GM21576 (cell line): Measurements from ENCODE around the gene ANK3.

Experiments used
- ATAC-seq: cut with Tn5 transposase; IDR thresholded peaks from one replicate; pipeline ENCODE4 v1.9.1; 2021; ENCODE audit warnings: mild to moderate bottlenecking, moderate library complexity; ENCODE audit not compliant: unreplicated experiment

Gene ANK3

DNA sequence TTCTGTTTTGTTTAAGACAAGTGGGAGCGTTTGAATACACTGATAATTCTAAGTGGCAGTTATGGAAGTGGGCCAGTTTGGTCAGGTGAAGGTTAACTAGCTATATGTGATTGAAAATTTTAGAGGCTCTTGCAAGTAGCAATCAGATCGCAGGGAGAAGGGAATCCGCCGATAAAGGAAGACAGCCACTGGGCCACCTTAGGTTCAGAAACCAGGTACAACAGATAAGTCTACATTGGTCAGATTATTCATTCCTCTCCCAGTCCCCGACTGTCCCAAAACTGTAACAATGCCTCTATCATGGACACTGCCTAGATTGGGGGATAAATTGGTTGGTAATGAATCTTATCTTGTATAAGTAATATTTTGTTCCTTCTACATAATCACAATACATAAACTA lies 8.9 kb downstream of the ANK3 start:
- no peak for ATAC-seq

DNA sequence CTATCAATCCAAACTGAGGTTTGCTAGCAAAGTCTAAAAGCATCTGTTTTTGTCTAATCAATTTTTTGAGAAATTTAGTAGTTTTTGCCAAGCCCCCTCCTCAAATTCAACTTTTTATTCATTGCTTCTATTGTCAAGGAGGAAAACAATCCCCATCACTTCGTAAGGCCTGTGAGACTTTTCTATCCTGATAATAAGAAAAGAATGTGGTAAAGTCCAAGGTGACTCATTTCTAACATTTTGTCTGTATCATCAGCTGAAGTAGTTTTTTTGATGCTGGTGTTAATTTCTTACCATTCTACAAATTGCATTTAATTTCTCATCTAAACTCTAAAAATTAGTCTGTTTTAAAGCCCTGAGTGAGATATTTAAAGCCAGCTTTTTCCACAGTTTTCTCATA lies 11.7 kb downstream of the ANK3 start:
- ATAC-seq: no peak

DNA sequence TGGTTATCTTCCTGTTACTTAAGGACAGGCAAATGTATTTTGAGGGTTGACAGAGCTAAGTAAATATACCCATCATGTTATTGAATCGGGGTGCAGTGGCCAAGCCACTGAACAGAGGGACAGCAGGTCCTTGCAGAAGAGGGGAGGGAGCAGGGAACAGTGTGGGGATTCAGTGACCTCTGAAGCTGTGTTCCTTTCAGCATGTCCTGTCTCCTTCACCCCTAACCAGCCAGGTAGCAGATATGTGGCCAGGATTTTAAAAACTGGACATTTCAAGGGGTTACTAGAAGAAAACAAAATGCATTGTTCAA lies 12.7 kb downstream of the ANK3 start:
- no peak for ATAC-seq

DNA sequence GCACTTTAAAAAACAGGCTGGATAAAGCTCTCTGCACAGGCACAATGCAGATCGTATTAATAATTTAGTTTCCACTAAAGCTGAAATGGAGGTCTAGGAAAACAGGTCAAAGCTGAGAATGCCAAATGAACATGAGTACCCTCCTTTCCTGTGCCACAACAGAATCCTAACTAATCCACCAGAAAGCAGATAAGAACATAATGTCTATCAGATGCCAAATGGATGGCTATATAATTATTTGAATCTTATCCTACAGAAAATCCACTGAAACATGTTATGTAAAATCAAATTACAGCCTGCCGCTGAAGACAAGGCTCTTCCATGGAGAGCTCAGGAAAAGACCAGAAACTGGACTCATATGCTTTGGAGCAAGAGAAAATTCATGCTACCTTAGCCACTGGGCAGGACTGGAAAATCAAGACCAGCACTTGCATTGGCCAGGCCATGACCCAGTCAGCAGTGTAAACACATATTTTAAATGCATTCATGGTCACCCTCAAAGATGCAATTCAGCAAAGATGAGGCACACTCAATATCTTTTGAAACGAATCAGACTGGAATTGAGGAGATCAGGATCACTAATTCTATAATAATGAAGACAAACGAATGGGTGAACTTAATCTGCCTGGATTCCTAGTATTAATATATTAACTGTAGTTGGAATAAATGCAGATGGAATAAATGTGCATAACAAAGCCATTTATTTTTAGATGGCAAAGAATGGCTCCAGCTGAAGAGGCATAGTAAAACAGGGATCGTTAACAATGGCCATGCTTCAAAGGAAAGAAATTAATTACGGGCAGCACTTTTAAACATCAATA lies 13.2 kb downstream of the ANK3 start:
- no peak for ATAC-seq

DNA sequence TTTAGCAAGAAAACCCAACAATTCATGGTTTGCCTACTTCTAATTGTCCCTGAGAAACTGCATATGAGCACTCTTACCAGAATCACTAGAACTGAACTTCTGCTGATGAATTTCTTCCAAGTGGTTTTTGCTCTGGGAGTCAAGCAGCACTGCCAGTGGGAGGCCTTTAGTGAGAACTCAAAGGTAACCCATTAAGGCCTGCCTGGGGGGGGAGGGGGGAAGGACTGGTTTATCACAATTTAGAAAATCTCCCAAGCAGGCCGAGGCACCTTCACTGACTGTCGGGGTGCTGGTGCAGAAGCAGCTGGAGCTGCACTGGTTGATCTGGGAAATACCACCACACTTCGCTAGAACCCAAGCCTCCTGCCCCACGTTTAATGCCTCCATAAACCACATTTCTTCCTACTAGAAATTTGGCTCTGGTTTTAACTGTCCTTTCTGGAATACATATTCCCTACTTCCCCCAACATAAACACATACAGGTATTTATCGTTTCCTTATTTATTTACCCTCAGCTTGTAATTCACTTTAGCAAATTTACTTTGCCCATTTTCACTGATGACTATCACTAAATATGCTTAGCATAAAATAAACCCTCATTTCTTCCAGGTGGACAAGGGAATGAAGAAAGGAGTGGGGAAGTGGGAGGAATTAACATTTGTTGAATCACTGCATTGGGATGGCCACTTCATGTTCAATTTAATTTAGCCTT lies 14.2 kb downstream of the ANK3 start:
- no peak for ATAC-seq

DNA sequence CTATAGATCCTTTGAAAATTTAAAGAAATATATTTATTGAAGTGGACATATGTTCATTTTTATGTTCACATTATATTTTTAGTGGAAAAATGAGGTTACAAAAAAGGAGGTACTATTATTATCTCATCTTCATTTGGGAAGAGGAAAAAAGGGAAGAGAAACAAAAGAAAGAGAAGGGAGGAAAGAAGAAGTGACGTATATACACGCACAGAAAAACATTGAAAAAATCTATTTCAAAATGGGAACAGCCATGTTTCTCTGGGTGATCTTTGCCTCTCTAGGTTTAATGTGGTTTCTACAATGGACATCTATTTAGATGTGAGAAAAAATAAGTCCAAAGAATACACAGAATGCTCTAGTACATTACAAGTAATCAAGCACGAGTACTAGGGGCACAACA lies 14.8 kb downstream of the ANK3 start:
- ATAC-seq: no peak

DNA sequence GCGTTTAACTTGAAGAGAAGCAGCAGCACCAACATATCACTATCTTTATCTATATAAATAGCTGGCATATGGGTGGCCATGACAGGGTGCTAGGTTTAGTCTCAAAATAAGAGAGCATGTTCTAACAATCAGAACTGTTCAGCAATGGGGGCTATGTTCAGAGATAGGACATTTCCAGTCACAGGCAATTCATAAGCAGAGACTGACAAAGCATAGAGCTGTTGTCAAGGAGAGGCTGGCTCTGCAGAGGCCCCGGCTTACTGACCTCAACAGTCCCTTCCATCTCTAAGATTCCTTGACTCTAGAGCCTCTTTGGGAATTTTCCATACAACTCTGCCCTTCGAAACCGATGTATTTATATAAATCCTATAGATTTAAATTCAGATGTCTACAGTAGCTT lies 17.2 kb downstream of the ANK3 start:
- ATAC-seq: no peak

DNA sequence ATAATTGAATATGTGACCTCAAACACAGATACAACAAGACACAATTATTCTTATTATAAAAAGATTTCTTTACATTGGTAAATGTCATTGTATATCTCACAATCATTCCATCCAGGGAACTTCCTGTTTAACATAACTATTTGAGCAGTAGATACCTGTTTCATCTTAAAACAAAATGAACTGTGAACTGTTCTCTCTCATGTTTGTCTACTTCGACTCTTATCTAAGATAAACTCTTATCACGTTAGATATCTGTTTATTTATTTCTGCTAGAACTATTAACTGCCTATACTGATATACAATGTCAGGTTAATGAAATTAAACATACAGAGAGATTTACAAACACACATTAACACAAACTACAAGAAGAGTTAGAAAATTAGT lies 20.1 kb downstream of the ANK3 start:
- ATAC-seq: no peak

DNA sequence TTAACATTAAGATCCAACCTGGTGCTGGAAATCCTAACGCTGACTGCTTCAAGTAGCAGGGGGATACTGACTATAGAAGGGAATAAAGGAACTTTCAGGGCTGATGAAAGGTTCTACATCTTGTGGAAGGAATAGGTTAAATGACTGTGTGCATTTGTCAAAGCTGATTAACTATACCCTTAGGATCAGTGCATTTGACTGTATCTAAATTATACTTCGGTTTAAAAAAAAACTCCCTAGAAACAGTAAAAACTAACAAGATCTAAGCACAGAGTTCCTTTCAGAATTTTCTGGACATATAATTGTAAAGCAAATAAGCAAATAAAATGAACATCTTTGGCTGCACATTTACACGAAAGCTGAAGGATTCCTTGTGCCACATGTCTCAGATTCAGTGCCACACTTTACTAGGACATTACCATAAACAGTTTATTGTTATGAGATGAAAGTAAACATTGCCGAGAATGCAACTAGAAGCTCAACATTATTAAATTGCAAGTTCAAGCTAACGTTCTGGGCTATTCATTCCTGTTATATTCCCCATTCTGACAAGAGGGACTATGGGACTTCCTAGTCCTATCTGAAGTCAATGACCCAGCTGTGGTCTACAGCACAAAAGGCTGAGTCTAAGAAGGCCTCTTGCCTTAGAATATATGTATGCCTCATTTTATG lies 20.7 kb downstream of the ANK3 start:
- ATAC-seq: no peak

DNA sequence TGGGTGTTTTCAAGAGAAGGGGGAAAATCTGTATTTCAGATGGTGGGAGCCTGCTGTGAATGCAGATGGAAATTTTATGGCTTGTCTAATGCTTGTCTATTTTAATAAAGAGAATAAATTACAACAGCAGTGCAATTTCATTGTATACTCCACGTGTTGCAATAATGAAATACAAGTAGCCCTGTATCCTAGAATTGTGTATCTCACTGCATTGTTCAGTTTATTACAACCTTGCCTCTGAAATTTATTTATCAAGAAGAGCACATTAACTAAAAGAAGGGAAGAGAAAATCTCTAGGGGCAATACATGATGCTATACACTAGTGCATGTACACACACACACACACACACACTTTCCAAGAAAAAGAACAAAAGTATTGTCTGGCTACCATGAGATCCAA lies 21.8 kb downstream of the ANK3 start:
- ATAC-seq: no peak

DNA sequence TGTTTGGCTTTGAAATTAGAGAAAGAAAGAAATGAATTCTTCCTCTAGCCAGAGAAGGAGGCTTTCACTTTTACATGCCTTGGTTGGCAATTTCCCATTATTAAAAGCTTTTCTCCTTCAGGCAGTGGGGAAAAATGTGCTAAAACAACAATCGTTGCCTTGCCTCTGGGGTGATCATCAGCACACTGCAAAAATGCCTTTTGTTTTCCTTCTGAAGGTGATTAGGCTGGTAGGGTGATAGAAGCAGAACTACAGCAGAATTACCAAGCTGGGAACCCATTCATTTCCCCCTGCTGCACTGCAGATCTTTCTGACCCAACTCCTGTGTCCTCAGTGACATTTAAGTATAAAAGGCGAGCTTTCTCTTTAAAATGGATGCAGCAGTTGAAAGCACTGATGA lies 22.2 kb downstream of the ANK3 start:
- no peak for ATAC-seq

DNA sequence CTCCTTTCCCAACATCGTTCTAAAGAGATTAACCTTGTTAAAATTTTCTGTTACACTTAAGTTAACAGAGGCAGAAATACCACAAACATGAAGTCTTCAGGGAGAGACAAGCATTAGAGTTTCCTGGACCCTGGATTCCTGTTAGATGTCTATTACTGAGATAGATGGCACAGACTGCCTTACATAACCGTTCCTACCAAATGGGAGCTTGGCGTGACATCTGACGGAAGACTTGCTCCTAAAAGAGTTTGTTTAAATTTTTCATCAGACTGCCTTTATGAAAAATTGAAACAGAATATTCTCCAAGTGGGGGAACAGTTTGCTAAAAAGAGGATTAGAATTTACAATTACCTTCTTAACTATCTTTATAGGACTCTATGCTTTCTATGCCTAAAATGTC lies 22.7 kb downstream of the ANK3 start:
- ATAC-seq: no peak

DNA sequence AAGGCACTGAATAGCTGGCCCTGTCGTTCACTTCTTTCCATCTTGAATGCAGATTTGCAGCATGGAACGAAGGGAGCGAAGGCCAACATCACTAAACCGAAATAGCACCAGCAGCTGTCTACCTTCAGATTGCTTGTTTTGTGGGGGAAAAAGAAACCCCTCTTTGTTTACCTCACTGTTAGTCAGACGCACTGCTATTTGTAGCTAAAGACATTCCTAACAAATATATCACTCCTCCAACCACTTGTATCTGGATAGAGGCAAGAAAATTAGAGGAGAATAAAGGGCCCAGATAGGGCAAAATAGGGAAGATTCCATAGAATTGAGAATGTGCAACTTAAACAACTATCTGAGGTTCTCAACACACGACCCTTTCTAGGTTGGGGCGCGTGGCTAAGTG lies 26.5 kb downstream of the ANK3 start:
- ATAC-seq: no peak

DNA sequence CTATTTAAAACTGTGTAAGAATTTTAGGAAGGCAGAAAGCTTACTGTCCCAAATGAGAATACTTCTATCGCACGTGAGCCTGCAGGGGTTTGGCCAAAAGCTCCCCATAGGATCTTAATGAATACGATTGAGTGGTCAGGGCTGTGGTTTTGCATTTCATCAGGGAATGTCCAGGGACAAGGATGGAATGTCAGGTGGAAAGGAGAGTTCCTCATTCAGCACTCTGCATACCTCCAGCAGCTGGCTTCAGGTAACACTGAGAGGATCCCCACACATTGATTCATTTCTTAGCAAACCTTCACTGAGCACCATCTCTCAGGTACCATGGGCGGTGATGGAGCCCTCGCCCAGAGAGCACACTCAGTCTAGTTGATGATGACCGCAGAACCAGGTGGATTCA lies 27.2 kb downstream of the ANK3 start:
- ATAC-seq: no peak

DNA sequence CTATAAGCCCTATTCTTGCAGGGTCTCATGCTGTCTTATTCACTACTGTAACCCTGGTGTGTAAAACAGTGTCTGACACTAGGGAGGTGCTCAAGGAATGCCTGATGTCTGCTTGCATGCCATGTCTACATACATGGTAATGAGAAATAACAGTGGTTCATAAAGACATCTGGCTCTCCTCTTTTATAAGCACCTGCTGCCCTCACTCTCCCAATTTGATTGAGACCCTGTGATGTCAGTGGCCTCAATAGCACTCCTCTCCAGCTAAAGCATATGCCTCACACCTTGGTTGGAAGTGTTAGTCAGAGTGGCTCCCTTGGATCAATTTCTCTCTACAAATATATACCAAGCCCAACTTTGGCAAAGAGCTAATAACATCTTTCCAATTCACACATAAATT lies 30.6 kb downstream of the ANK3 start:
- ATAC-seq: no peak

DNA sequence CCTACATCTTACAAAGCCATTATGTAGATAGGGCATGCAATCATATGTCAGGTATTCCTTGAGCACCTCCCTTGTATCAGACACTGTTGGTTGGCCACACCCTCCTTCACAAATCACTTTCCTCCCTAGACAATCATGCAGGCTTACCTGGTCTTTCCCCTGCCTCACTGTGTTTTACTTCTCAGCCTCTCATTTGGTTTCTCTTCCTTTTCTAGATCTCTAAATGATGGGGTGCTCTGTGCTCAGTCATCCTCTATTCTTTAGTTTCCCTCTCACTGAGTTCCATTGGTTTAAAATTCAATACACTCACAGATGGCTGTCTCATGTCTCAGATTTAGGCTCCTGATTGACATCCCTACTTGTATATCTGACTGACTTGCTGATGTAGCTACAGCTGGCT lies 31.4 kb downstream of the ANK3 start:
- ATAC-seq: peak; percentile 98

DNA sequence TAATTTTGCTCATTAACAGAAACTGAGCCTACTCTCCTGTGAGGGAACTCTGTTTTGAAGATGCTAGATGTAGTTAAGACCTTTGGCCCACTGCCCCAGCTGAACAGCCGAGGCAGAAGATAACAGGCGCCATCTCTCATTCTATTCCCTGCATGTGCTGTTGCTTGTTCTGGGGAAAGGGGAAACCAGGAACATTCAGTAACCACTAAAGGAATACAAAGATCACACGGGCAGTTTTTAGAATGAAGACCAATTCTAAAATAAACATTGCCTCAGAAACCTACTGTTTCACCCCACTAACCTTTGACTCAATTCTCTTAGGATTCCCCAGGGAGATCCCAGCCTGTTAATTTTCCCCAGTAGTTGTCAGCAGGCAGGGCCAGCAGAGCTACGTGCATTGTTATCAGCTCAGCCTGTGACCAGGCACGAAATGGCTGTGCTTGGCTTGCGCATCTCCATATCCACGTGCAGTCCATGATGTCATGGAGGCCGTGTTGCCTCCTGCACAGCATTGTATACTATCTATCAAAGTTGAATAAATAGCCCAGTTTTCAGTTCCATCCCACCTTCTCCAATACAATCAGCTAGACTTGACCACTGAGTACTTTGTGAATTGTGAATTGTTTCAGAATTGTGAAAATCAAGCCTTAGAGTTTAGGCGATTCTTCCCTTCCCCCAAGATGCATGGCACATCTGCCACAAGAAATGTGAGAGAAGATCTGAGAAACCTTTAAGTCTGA lies 36.0 kb downstream of the ANK3 start:
- no peak for ATAC-seq

DNA sequence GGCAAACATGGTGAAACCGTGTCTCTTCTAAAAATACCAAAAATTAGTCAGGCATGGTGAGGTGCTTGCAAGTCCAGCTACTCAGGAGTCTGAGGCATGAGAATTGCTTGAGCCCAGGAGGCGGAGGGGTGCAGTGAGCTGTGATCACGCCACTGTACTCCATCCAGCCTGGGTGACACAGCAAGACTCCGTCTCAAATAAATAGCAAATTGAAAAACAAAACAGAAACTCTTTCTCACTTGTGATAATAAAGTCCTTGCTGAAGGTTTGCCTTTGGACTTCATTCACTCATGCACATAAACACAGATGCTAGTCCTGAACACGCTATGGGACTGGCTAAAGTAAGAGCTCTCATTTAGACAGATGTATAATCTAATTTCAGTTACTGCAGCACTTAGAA lies 37.6 kb downstream of the ANK3 start:
- ATAC-seq: peak; percentile 67

DNA sequence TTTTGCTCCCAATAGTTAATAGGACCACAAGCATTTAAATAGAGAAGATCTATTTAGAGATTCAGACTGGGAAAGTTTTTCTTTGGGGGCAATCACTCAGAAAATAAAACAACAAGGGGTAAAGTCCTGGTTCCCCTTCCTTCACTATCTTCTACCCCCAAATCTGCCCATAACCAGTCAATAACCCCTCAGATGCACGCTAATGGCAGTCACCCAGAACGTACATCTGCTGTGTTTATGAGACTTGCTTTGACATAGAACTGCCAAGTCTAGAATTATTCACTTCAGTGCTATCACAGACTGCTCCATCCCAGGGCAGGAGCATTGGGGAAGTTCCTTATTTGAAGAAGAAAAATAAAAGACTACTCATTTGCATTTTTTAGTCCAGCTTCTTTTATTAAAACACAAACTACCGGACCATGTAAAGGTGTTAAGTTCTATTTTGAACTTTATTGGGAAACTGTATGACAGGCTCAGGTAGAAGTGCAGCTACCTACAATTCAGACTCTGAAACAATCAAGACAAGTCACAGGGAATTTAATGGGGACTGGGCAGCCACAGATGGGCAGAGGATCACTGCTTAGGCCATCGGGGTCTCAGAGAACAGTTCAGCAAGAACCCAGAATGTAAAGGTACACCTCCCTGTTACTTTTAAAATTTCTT lies 38.4 kb downstream of the ANK3 start:
- ATAC-seq: peak; percentile 65

DNA sequence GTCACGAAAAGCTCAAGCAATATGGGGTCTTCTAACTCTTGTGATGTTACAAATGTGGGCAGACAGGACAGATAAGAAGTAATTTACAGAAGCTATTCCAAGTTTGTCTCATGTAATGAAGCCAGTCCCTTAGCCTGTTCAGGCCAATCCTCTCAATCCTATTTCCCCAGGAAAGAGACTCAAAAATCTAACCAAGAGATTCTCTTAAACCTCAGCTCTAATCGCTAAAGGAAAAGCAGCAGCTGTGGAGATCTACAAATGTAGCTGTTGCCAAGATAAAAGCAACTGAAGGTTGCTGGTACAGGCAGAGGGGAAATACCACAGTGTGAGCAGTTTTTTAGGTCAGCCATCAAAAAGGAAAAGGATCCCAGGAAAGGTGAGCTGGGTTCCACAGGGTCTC lies 39.3 kb downstream of the ANK3 start:
- ATAC-seq: no peak

DNA sequence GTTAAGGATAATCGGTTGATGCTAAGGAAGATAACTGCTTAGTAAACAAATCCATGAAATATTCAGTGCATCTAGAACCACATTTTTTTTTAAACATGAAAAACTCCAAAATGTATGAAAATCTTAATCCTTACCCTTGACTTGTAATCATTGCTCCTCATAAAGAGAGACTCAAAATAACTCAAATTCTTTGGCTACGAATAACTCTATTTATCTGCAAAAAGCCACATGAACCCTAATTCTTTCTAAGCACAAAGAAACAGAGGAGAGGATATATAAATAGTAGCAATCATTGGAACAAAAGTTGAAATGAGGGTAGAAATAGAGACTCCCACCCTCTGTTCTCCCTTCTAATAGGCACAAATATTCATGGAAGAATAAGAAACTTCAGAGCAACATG lies 40.2 kb downstream of the ANK3 start:
- no peak for ATAC-seq
